Measurements from ENCODE around the gene SIGMAR1. TPM values are rescaled to one million over a fixed set of nuclear protein-coding genes. Genes with fewer than 3 reads are reported as not detected.

Gene SIGMAR1
- total RNA-seq, 1 donor from 2014 or later: 56.8 TPM

Other genes with a start within 250 kb of the SIGMAR1 start
- 22.3 TPM for gene FAM219A, start 179.2 kb downstream of the SIGMAR1 start, total RNA-seq
- not detected for gene DNAI1, start 179.0 kb downstream of the SIGMAR1 start, total RNA-seq
- gene ENHO, start 114.8 kb downstream of the SIGMAR1 start, total RNA-seq: 0.36 TPM
- 9.4 TPM for gene CNTFR, start 48.1 kb downstream of the SIGMAR1 start, total RNA-seq
- 26.0 TPM for gene RPP25L, start 25.7 kb downstream of the SIGMAR1 start, total RNA-seq
- 86.8 TPM for gene DCTN3, start 17.3 kb downstream of the SIGMAR1 start, total RNA-seq
- gene ARID3C, start 8.7 kb downstream of the SIGMAR1 start, total RNA-seq: not detected
- 52.7 TPM for gene GALT, start 8.9 kb upstream of the SIGMAR1 start, total RNA-seq
- gene IL11RA, start 14.4 kb upstream of the SIGMAR1 start, total RNA-seq: 19.4 TPM
- 0.68 TPM for gene CCL27, start 24.9 kb upstream of the SIGMAR1 start, total RNA-seq
- 11.4 TPM for gene CCL19, start 53.5 kb upstream of the SIGMAR1 start, total RNA-seq
- 55.1 TPM for gene CCL21, start 72.3 kb upstream of the SIGMAR1 start, total RNA-seq